Nephron (organoid): ENCODE results near the gene SETD4.
"Not testable (repeated sequence)": the region's sequence is repeated elsewhere in the genome, so short reads cannot be mapped to it uniquely, and the experiment has no call there.

ENCODE experiments used
- H3K27ac Mint-ChIP-seq, 3 experiments: 2 replicates each; pipeline ENCODE4 v1.8.0; 2020; ENCODE audit warnings: mixed read lengths in 3 of 3, mild to moderate bottlenecking in 2 of 3, moderate library complexity in 1 of 3
- H3K27me3 Mint-ChIP-seq: 2 replicates; pipeline ENCODE4 v1.8.0; 2021; ENCODE audit warnings: low read depth, mild to moderate bottlenecking, moderate library complexity, mixed read lengths
- H3K36me3 Mint-ChIP-seq: 2 replicates; pipeline ENCODE4 v1.8.0; 2020; ENCODE audit warnings: low read depth, mixed read lengths
- H3K4me1 Mint-ChIP-seq: 2 replicates; pipeline ENCODE4 v1.8.0; 2020; ENCODE audit warnings: mixed read lengths
- H3K4me3 Mint-ChIP-seq, 3 experiments: 2 replicates each; pipeline ENCODE4 v1.8.0; 2020; ENCODE audit warnings: mild to moderate bottlenecking in 3 of 3, mixed read lengths in 3 of 3, moderate library complexity in 2 of 3
- H3K9me3 Mint-ChIP-seq: 2 replicates; pipeline ENCODE4 v1.8.0; 2020; ENCODE audit warnings: mixed read lengths
- CTCF ChIP-seq, 3 experiments: fragments of 200-600 bp; sonication (generic); IDR thresholded peaks; one replicate each; pipeline ENCODE4 v1.5.0; 2021; ENCODE audit warnings: antibody characterized with exemption in 3 of 3; ENCODE audit not compliant: unreplicated experiment in 3 of 3

The SETD4 gene

GRCh38 chr21:36076878-36077655 is 16.7 kb upstream of the SETD4 start:
- Mint-ChIP-seq H3K27ac (no peak overlapping the region), H3K27me3 (peaks cover 12% of the 10 kb centered on the region), H3K9me3 (peaks cover 2% of the 10 kb centered on the region), H3K4me3 (no peak overlapping the region), H3K36me3 (peaks cover 2% of the 10 kb centered on the region), H3K4me1 (no peaks in the 10 kb centered on the region)
- no peak for TF ChIP-seq CTCF (IDR thresholded peaks at IDR 0.05; ENCODE audit: unreplicated experiment in 3 of 3)

DNA sequence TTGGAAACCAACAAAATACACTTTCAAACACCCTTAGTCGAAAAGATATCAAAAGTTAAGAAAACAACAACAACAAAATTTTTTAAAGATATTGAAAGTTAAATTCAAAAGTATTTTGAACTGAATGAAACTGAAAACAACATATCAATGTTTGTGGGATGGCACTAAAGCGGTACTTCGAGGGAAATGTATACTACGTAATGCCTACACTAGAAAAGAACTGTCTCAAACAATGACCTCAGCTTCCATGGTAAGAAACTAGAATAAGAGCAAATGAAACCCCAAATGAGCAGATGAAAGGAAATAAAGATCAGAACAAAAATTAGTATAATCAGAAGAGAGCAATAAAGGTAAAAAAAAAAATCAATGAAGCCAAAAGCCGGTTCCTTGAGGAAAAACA is 15.6 kb upstream of the SETD4 start:
- H3K4me1 Mint-ChIP-seq, result peaks cover 4% of the 10 kb centered on the region
- no peak overlapping the region for H3K4me3 Mint-ChIP-seq

GRCh38 chr21:36075171-36075570 is 14.8 kb upstream of the SETD4 start:
- Mint-ChIP-seq H3K9me3 (peaks cover 7% of the 10 kb centered on the region), H3K27ac (no peak overlapping the region), H3K36me3 (peaks cover 14% of the 10 kb centered on the region), H3K4me3 (no peak overlapping the region), H3K27me3 (peaks cover 12% of the 10 kb centered on the region), H3K4me1 (peaks cover 4% of the 10 kb centered on the region)
- TF ChIP-seq CTCF (IDR thresholded peaks at IDR 0.05; ENCODE audit: unreplicated experiment in 3 of 3), result no peak

More for the DNA sequence above, 15.6 kb upstream of the SETD4 start:
- Mint-ChIP-seq H3K27me3 (peaks cover 12% of the 10 kb centered on the region), H3K36me3 (peaks cover 10% of the 10 kb centered on the region), H3K9me3 (peaks cover 2% of the 10 kb centered on the region), H3K27ac (no peak overlapping the region)
- TF ChIP-seq CTCF (IDR thresholded peaks at IDR 0.05; ENCODE audit: unreplicated experiment in 3 of 3), result no peak

GRCh38 chr21:36073911-36074310 is 13.6 kb upstream of the SETD4 start:
- H3K9me3 Mint-ChIP-seq, result peaks cover 12% of the 10 kb centered on the region

DNA sequence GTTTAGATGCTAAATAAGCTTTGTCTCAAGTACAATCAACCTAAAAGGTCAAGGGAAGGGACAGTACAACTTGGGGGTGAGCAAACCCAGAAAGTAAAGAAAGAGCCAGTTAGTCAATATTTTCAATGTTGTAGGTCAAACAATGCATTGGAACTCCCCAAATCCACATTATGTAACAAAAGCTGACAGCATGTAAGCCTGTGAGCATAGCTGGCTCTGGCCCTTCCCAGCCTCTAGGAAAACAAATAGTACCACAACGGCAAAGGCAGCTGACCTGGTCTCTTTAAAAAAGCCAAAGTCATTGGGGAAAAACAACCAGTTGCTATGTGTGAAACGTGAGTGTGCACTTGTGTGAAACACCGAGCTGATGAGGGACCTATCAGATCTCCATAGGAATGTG is 12.9 kb upstream of the SETD4 start:
- peaks cover 19% of the 10 kb centered on the region for H3K36me3 Mint-ChIP-seq
- no peak overlapping the region for H3K27ac Mint-ChIP-seq
- peaks cover 14% of the 10 kb centered on the region for H3K9me3 Mint-ChIP-seq
- H3K4me3 Mint-ChIP-seq, result no peak overlapping the region
- no peak for TF ChIP-seq CTCF (IDR thresholded peaks at IDR 0.05; ENCODE audit: unreplicated experiment in 3 of 3)
- H3K27me3 Mint-ChIP-seq, result peaks cover 9% of the 10 kb centered on the region
- peaks cover 4% of the 10 kb centered on the region for H3K4me1 Mint-ChIP-seq

More at GRCh38 chr21:36073911-36074310, 13.6 kb upstream of the SETD4 start:
- H3K27ac Mint-ChIP-seq, H3K27me3 Mint-ChIP-seq, H3K4me3 Mint-ChIP-seq, H3K4me1 Mint-ChIP-seq: not testable (repeated sequence)
- H3K36me3 Mint-ChIP-seq, result peaks cover 16% of the 10 kb centered on the region

- Mint-ChIP-seq H3K36me3 (peaks cover 19% of the 10 kb centered on the region), H3K27me3 (peaks cover 4% of the 10 kb centered on the region), H3K27ac (no peak overlapping the region), H3K4me3 (peak overlapping the region in 1 of 3 experiments; percentile 21), H3K4me1 (peaks cover 4% of the 10 kb centered on the region), H3K9me3 (peaks cover 14% of the 10 kb centered on the region)
- no peak for TF ChIP-seq CTCF (IDR thresholded peaks at IDR 0.05; ENCODE audit: unreplicated experiment in 3 of 3)
Measured at GRCh38 chr21:36072453-36073162, 12.3 kb upstream of the SETD4 start.
